NCI-H69 (cell line): Measurements from ENCODE around the gene JAK1.
"Not testable (repeated sequence)": the region's sequence is repeated elsewhere in the genome, so short reads cannot be mapped to it uniquely, and the experiment has no call there.

Source experiments
- DNase-seq: peaks from one replicate; lab custom pipeline; 2025; lab: John Stamatoyannopoulos, UW

The JAK1 gene

GRCh38 chr1:64948905-64949833, 17.2 kb downstream of the JAK1 start:
- peak; percentile 26 for DNase-seq

GRCh38 chr1:64948216-64948615, 18.1 kb downstream of the JAK1 start:
- DNase-seq: no peak

GRCh38 chr1:64946916-64947315, 19.4 kb downstream of the JAK1 start:
- no peak for DNase-seq

- no peak for DNase-seq
Observed at GRCh38 chr1:64944913-64945312, 21.4 kb downstream of the JAK1 start.

DNA sequence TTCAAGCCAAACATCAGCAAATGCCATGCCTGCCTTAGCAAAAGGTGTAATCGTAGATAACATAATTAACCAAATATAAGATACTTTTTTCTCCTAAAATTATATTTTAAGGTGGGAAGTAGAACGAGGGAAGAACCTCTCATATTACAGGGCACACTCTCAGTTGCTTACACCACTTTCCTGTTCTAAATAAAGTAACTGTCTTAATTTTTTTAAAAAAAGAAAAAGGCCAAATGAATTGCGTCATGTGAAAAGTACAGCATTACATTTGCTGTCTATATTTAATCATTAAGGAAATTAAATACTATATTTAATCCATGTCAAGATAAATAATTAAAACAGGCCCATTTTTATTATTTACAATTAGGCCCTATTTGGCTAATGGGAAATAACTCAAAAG, 23.7 kb downstream of the JAK1 start:
- DNase-seq: no peak

DNA sequence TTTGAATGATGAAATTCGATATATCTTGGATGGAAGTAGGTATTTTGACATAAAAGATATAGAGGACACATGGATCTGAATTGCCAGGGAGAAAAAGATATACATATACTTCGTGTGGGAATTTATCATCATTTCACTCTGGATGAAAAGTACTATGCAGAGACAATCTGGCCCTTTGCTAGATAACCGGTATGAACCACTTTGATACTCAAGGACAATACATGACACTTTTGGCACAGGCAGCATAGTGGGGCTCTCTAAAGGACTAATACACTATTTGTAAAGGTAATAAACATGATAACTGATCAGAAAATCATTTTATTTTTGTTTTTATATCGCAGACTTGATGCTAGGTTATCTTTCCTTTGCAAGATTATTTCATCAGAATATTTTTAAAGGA, 24.2 kb downstream of the JAK1 start:
- no peak for DNase-seq

- peak; percentile 63 for DNase-seq
Observed at GRCh38 chr1:64941461-64942117, 24.8 kb downstream of the JAK1 start.

DNA sequence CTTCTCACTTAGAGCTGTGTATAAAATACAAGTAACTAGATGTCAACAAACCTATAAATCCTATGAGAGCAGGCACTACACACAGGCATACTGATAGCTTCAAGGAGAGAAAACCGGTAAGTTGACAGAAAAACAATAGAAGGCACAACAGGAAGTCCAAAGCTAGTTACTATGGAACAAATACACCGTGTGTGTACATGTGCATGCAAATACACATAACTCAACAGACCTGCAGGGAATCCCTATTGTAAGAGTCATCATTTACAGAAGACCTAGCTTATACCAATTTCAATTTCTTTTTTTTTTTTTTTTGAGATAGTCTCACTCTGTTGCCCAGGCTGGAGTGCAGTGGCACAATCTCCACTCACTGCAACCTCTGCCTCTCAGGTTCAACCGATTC, 26.3 kb downstream of the JAK1 start:
- peak; percentile 50 for DNase-seq

DNA sequence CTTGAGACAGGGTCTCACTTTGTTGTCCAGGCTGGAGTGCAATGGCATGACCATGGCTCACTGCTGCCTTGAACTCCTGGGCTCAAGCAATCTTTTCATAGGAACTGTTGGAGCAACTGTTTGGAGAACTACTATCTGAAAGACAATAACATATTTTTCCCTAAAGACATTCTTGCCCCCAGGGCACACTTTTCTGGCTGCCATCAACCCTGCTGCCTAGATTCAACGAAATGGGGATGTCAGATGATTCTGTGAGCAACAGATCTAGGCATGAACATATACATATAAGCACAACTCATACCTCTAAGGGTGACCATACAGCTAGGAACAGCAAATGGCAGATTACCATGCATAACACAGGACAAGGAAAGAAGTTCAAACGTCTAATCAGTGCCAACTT, 27.4 kb downstream of the JAK1 start:
- no peak for DNase-seq

GRCh38 chr1:64936956-64937355, 29.4 kb downstream of the JAK1 start:
- peak; percentile 4 for DNase-seq

DNA sequence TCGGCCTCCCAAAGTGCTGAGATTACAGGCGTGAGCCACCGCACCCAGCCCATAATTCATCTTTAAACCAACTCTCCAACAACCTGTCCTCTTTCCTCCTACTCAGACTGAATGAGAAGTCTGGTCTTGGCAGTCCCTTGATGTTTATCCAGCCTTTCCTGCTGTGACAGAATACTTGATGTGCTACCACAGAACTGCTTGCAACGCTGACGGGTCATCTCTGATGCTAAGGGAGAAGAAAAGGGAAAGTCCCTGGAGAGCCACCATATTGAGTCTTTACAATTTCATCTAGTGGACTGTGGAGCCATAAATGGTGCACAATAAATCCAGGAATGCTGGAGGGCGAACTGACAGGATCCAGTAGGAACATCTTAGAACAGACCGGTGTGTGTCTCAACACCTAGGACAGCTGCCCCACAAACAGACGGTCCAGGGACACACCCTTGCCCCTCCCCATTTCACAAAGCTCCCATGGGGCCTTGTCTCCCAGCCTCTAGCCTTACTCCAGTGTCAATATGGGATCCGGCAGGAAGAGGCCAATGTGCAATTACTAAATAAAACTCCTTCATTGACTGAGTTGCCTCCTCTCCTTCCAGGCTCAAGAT, 30.7 kb downstream of the JAK1 start:
- peak; percentile 80 for DNase-seq

GRCh38 chr1:64934878-64935275, 31.5 kb downstream of the JAK1 start:
- DNase-seq: no peak

- DNase-seq: no peak
Observed at GRCh38 chr1:64934115-64934877, 32.1 kb downstream of the JAK1 start.

- DNase-seq: no peak
Observed at GRCh38 chr1:64933296-64934070, 32.9 kb downstream of the JAK1 start.

GRCh38 chr1:64932962-64933295, 33.4 kb downstream of the JAK1 start:
- no peak for DNase-seq

GRCh38 chr1:64930640-64931039, 35.7 kb downstream of the JAK1 start:
- DNase-seq: not testable (repeated sequence)

DNA sequence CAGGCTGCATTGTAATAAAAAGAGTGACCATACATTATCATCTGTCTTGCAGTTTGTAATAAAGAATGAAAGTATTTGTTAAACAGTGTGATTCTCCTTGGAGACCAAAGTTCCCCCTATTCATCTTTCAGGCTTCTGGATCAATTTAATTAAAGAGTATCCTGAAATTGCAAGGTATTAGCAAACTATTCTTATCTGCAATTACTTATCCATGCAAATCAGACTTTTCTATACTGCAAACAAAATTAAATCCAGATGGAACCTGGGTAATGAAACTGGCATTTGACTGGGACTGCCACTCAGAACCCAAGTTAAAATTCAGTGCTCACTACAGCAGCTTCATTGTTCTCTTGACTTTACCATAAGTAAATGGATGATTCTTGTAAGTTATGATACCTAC, 37.1 kb downstream of the JAK1 start:
- DNase-seq: peak; percentile 78

DNA sequence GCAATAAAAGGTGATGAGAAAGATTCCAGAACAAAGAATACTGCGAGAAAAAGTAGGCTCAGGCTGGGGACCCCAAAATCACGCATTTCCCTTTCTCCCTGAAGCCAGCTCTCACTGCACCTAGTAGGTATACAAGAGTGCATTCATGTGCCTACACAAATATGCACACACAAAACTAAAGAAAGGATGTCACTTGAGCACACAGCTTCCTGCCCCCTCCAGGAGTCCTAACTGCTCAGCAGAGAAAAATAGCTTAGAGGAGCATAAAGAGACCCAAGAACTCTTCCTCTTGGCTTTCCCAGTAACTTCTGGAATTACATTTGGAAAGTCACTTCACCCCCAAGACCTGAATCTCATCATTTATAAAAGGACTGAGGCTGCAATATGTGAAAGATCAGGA, 38.0 kb downstream of the JAK1 start:
- peak; percentile 39 for DNase-seq

DNA sequence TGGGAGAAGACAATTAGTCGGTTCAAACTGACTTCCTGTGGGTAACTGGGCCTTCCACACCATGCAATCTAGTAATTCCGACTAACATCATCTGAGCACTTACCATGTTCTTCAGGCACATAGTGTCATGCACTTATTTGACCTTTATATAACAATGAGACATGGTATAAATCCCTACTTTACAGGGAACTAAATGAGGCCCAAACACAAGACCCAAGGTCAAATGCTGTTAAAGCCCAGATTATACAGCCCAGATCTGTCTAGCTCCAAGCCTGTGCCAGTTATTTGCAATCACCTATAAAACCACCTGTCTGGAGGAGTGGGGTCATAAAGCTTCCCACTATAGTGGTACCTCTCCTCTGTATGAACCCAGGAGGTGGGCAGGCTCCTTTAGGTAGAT, 40.8 kb downstream of the JAK1 start:
- peak; percentile 25 for DNase-seq

DNA sequence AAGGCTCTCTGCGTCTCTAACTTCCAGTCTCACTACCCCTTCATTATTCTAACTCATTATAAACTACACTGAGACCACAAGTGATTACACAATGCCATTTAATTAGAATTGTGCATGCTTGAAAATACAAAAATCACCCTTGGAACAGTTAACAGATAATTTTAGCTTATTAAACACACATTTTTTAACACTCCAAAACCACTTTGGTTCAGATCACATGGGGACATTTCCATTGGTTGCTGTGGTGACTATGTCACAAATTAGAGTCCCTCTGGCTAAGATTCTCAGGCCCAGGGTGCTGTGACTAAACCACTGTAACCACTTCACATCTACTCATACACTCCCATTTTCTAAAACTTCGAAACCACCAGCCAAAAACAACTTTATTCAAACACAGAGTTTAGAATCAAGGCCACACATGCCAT, 43.0 kb downstream of the JAK1 start:
- DNase-seq: no peak

DNA sequence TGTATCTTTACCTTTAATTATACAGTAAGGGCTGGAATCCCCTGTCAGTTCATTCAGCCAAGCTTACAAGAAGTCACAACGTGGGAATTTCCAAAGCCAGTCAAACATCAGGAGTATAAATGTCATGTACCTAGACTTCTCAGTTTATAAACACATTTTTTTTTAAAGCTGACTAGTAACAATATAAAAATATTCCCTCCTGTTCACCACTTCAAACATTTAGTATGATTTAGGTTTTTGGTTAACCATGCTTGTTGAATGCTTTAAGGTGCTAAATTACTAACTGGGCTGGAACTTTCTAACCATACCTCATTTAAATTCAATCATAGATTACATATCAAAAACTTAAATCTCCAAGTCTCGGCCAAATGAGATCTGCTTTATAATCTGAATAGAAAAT, 44.0 kb downstream of the JAK1 start:
- no peak for DNase-seq

DNA sequence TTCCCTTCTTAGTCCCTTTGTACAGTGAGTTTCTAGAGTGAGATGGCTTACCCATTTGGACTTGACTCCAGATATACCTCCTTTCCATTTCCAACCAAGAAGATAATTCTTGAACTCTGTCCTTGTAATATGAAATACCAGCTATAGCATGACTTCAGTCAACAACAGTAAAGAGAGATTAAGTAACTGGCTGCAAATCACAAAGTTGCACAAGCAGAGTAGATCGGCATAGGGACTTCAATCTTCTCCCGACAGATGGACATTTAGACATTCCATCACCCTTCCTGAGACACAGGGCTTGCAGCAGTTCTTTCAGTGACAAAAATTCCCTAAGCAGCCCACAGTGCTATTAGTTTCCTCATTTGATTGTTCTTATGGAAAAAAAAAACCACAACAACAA, 44.6 kb downstream of the JAK1 start:
- no peak for DNase-seq
